GM21786 (cell line): ENCODE measurements around the gene MICAL2.

Experiments
- ATAC-seq: cut with Tn5 transposase; IDR thresholded peaks from one replicate; pipeline ENCODE4 v1.9.1; 2021; ENCODE audit not compliant: unreplicated experiment

Gene MICAL2

DNA sequence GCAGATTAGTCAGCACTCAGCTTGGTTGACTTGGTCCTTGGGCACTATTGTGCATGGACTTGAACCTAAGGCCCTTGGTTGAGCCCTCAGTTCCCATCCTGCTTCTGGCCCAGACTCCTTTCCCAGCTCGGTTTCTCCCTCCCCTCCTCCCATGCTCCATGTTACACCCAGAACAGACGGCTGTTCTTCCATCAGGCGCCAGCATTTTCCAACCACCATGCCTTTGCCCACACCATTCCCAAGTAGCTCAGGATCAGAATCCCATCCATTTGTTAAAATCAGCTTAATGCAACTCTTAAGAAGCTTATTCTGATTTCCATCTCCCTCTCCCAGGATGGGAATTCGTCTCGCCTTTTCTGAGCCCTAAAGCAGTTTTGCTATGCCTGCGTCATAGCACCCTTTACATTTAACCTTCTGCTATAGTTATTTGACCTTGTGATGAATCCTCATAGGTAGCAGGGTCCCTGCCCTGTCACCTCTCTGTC lies 110.7 kb downstream of the MICAL2 start:
- ATAC-seq, result no peak

DNA sequence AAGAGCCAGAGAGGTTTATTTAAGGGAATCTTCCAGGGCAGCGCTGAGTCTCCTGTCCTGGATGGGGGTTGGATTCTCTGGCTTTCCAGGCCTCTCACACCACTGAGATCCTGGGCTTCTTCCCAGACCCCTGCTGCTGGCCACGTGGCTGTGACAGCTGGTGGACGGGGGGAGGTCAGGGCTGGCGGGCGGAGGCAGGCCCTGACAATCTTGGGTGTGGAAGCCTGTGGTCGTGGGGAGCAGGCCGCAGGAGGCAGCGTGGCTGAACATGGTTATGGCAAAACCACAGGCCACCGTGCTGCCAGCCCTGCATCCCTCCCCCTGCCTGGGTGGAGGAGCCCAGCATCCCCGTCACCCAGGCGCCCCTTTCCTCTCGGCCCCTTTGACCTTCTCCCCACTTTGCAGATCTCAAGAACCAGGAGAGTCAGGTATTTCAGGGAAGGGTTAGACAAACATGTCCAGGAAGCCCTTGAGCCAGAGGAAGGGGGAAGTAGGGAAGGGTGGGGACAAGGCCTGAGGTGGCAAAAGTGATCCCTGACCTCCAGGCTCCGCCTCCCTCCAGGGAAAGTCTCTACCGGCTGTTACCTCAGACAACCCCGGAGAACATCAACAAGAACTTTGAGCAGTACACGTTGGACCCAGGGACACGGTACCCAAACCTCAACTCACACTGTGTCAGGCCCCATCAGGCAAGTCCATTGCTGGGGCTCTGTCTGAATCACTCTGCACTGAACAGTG lies 111.8 kb downstream of the MICAL2 start:
- no peak for ATAC-seq

GRCh38 chr11:12223771-12224536 lies 113.6 kb downstream of the MICAL2 start:
- peak; percentile 14 for ATAC-seq

GRCh38 chr11:12224537-12224893 lies 114.1 kb downstream of the MICAL2 start:
- peak; percentile 99 for ATAC-seq

GRCh38 chr11:12225046-12225739 lies 114.8 kb downstream of the MICAL2 start:
- no peak for ATAC-seq

DNA sequence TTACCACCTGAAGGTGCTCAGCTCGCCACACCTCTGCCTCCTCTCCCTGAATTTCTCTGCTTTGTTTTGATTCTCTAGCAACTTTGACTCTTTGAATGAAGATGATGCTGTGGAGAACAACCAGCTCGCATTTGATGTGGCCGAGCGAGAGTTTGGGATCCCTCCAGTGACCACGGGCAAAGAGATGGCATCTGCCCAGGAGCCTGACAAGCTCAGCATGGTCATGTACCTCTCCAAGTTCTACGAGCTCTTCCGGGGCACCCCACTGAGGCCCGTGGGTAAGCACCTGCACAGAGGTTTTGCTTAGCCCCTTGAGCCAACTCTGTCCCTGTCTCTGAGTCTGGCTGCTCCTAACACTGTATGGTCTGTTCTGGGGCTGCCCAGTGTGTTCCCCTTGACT lies 115.7 kb downstream of the MICAL2 start:
- ATAC-seq, result no peak

GRCh38 chr11:12229450-12230229 lies 119.2 kb downstream of the MICAL2 start:
- ATAC-seq, result no peak

DNA sequence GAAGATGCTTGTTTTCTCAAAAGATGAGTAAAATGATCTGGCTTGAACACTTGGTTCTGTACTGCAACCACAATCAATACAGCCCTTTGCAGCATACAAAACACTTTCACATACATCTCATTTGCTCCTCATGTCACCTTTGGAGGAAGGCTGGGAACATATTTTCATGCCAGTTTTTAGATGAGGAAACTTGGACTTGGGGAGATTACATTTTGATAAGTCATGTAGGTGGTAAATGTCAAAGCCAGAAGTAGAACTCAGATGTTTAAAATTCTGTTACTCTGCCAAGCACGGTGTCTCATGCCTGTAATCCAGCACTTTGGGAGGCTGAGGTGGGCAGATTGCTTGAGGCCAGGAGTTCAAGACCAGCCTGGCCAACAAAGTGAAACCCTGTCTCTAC lies 121.8 kb downstream of the MICAL2 start:
- no peak for ATAC-seq

DNA sequence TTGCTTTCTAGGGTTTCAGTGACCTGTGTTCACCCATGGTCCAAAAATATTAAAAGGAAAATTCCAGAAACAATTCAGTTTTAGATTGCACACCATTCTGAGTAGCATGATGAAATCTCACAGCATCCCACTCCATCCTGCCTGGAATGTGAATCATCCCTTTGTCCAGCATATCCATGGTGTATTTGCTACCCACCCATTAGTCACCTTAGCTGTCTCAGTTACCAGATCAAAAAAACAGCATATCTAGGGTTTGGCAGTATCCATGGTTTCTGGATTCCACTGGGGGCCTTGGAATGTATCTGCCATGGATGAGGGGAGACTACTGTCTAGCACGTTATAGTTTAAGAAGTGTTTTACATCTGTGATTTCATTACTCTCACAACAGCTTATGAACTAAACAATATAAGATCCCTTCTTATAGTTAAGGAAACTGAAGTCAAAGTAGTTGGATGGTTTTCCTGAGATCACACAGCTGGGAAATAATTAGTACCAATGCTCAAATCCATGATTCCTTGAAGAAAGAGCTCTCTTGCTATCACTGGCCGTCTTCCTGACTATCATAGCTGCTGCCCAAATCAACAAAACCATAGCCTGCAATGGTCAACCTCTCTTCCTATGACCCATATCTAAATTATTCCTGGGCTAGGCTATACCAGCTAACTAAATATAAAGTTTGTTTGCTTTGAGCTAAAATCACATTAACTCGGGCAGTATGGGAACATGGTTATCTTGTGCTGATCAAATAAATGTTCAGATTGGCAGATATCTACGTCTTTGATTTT lies 122.6 kb downstream of the MICAL2 start:
- ATAC-seq, result no peak

DNA sequence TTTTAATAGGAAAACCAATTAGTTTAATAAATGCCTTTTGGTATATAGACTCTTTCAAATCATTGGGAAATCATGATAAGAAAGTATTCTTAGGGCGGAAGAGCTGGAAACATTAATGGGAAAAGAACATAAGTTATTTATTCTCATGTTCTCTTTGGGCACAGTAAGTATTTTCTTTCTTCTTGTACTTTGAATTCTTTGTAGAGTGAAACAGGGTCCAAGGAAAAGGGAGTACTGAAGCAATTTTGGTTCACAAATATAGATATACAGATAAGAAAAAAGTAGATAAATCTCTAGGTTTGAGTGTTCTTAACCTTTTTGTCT lies 123.2 kb downstream of the MICAL2 start:
- no peak for ATAC-seq

GRCh38 chr11:12234221-12234620 lies 123.8 kb downstream of the MICAL2 start:
- ATAC-seq, result no peak

GRCh38 chr11:12235080-12235479 lies 124.7 kb downstream of the MICAL2 start:
- ATAC-seq, result no peak

DNA sequence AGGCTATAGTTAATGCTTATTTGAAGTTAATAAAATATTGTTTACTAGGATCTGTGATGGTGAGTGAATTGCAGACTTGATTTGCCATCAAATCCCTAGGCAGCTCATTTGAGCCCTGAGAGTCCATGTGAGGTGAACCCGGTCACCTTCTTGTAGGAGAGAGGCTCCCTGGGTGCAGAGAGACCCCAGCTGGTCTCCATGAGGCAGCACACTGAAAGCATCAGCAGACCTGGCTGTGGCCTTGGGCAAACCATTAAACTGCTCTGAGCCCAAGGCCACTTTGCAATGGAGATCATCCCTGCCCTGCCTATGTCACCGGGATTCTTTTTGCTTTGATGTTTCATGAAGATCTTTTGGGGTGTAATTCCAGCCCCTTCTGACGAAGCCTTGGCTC lies 125.2 kb downstream of the MICAL2 start:
- ATAC-seq, result no peak

GRCh38 chr11:12235947-12236743 lies 125.8 kb downstream of the MICAL2 start:
- ATAC-seq, result peak; percentile 84

DNA sequence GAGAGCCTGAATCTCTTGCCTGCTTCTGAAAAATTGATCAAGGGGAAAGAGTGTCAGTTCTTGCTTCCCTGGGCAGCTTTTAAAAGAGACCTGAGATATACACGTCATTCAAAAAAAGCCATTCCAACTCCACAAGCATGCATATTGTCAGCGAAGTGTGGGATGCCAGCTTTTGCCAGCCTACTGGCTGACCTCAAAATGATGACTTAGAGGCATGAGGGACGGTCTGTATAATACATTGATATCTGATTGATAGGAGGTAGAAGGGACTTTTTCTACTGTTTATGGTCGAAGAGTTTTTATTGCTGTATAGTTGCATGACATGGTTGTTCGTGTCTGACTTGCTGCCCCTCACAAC lies 126.3 kb downstream of the MICAL2 start:
- no peak for ATAC-seq

- no peak for ATAC-seq
Observed at GRCh38 chr11:12237381-12237784, 127.0 kb downstream of the MICAL2 start.

GRCh38 chr11:12238420-12238819 lies 128.0 kb downstream of the MICAL2 start:
- ATAC-seq, result no peak

DNA sequence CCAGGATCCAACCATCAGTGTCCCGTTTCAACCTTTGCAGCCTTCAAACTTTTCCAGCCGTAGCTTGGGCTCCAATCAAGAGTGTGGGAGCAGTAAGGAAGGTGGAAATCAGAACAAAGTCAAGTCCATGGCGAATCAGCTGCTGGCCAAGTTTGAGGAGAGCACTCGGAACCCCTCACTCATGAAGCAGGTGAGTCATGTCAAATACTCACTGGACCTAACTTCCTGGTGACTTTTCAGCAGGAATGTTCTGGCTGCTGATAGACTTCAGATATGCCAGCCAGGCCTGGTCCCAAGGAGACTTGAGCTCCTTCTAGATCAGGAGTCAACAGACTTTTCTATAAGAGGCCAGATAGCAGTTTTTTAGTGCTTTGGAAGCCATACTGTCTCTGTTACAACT lies 129.0 kb downstream of the MICAL2 start:
- ATAC-seq, result no peak

- ATAC-seq, result no peak
Observed at GRCh38 chr11:12239804-12240371, 129.5 kb downstream of the MICAL2 start.
